K562 (cell line): Measurements from ENCODE around the gene POU2F1. TPM values are rescaled to one million over a fixed set of nuclear protein-coding genes. Genes with fewer than 3 reads are reported as not detected.

Experiments
- ATAC-seq: fragments of 200-7000 bp; cut with Tn5 transposase; 3 replicates; pipeline ENCODE4 v1.9.1; 2020; ENCODE audit warnings: moderate library complexity
- BruUV-seq: library from RNA; stranded (reverse); fragments of 400-500 nt; replicated peaks from 2 replicates; lab custom pipeline; 2021; lab: Mats Ljungman, UMichigan
- CTCF ChIA-PET: fragments of 300-600 bp; formaldehyde crosslinking; extraction: SDS; loops from one replicate; lab custom pipeline; 2021; ENCODE audit warnings: low intra/inter-chr PET ratio; lab: Yijun Ruan, JAX
- POLR2A ChIA-PET: fragments of 300-600, 350-650 bp; sonication (Branson Sonifier 250); formaldehyde crosslinking; extraction: SDS; loops from one replicate; lab custom pipeline; 2021; ENCODE audit warnings: antibody characterized with exemption, inconsistent platforms; lab: Yijun Ruan, JAX
- DNase-seq, 4 experiments: peaks; one replicate each; pipeline versions ENCODE4 v3.0.0 to v3.0.0-alpha.2; 2011 to 2018; ENCODE audit warnings: low spot score in 3 of 4, mixed read lengths in 3 of 4; ENCODE audit errors: extremely low read depth in 1 of 4
- FAIRE-seq: peaks from 2 replicates; lab custom pipeline; 2011; peaks lifted over from hg19 to GRCh38; lab: Jason Lieb, UNC
- H2AFZ ChIP-seq: 2 replicates; pipeline ENCODE4 v1.6.0; 2011; ENCODE audit warnings: low read depth, low read length, control low read depth, inconsistent platforms
- H3K27ac ChIP-seq: fragments of 200-600 bp; 3 replicates; pipeline ENCODE4 v1.8.0; 2011; ENCODE audit warnings: low read depth, mild to moderate bottlenecking, control low read depth, inconsistent platforms, low read length, moderate library complexity, mixed read lengths; ENCODE audit errors: extremely low read depth
- H3K27me3 ChIP-seq, 2 experiments: fragments of 300-600 bp in 1 of 2; 2 replicates in 1 of 2; 3 replicates in 1 of 2; pipeline versions ENCODE4 v1.6.0 to v1.8.0; 2011; ENCODE audit warnings: inconsistent platforms in 2 of 2, low read length in 2 of 2, mild to moderate bottlenecking in 1 of 2, mixed read lengths in 1 of 2, moderate library complexity in 1 of 2; ENCODE audit not compliant: control insufficient read depth in 2 of 2, insufficient read depth in 2 of 2
- H3K36me3 ChIP-seq: fragments of 300-600 bp; 3 replicates; pipeline ENCODE4 v1.8.0; 2011; ENCODE audit warnings: mild to moderate bottlenecking, low read length, inconsistent platforms; ENCODE audit not compliant: control insufficient read depth, insufficient read depth
- H3K4me1 ChIP-seq, 2 experiments: fragments of 200-600 bp in 1 of 2; replicated peaks in 1 of 2; 2 replicates in 1 of 2; 3 replicates in 1 of 2; pipeline versions ENCODE4 v1.5.1 to v1.8.0; 2011; ENCODE audit warnings: inconsistent platforms in 2 of 2, low read length in 2 of 2, mild to moderate bottlenecking in 1 of 2, mixed read lengths in 1 of 2, moderate library complexity in 1 of 2; ENCODE audit not compliant: control insufficient read depth in 2 of 2, insufficient read depth in 2 of 2
- H3K4me2 ChIP-seq: 2 replicates; pipeline ENCODE4 v1.6.1; 2011; ENCODE audit warnings: low read length, control low read depth, inconsistent platforms, mixed read lengths; ENCODE audit not compliant: insufficient read depth
- H3K4me3 ChIP-seq: fragments of 200-600 bp; sonication (generic), shearing (Covaris generic); 2 replicates; pipeline ENCODE4 v1.5.1; 2016; ENCODE audit warnings: control low read depth, inconsistent platforms
- H3K79me2 ChIP-seq: fragments of 200-600 bp; 3 replicates; pipeline ENCODE4 v1.8.0; 2011; ENCODE audit warnings: low read length, inconsistent platforms; ENCODE audit not compliant: control insufficient read depth, insufficient read depth
- H3K9ac ChIP-seq, 2 experiments: 2 replicates each; pipeline versions ENCODE4 v1.6.0 to v1.6.1; 2011; ENCODE audit warnings: low read depth in 2 of 2, low read length in 2 of 2, control low read depth in 1 of 2, inconsistent platforms in 1 of 2, mild to moderate bottlenecking in 1 of 2, mixed read lengths in 1 of 2; ENCODE audit not compliant: insufficient read depth in 1 of 2
- H3K9me1 ChIP-seq: one replicate; pipeline ENCODE4 v1.6.0; 2011; ENCODE audit warnings: inconsistent platforms, mild to moderate bottlenecking, low read length, moderate library complexity; ENCODE audit not compliant: control insufficient read depth, insufficient read depth
- H3K9me3 ChIP-seq: replicated peaks from 2 replicates; pipeline ENCODE4 v1.5.1; 2011; ENCODE audit warnings: low read depth, low read length, inconsistent platforms; ENCODE audit not compliant: control insufficient read depth, insufficient read depth
- H4K20me1 ChIP-seq: replicated peaks from 2 replicates; pipeline ENCODE4 v1.6.1; 2011; ENCODE audit warnings: low read length, inconsistent platforms, mixed read lengths; ENCODE audit not compliant: control insufficient read depth, insufficient read depth
- C11orf30 ChIP-seq: fragments of 450-650 bp; IDR thresholded peaks from 2 replicates; pipeline ENCODE4 v1.6.1; 2016; ENCODE audit warnings: low read depth, mild to moderate bottlenecking
- HDAC3 ChIP-seq: fragments of 450-650 bp; IDR thresholded peaks from 2 replicates; pipeline ENCODE4 v1.6.1; 2018; ENCODE audit warnings: borderline replicate concordance, mild to moderate bottlenecking, moderate library complexity; ENCODE audit not compliant: partially characterized antibody
- MAFF ChIP-seq: IDR thresholded peaks from 2 replicates; pipeline ENCODE4 v1.6.1; 2012; ENCODE audit warnings: low read length, improper control_type of control experiment
- RBFOX2 ChIP-seq: fragments of 200-400 bp; formaldehyde crosslinking; IDR thresholded peaks from 2 replicates; pipeline ENCODE4 v1.6.1; 2017; ENCODE audit warnings: low read depth, mild to moderate bottlenecking, low read length, moderate library complexity
- SMC3 ChIP-seq: conservative IDR thresholded peaks from 2 replicates; pipeline ENCODE4 v1.6.1; 2011; ENCODE audit warnings: low read depth, low read length, improper control_type of control experiment; ENCODE audit not compliant: insufficient read depth
- TAF1 ChIP-seq: IDR thresholded peaks from 2 replicates; pipeline ENCODE4 v1.6.1; 2011; ENCODE audit warnings: mild to moderate bottlenecking, low read length, moderate library complexity; ENCODE audit not compliant: insufficient read depth, control insufficient read depth, severe bottlenecking; ENCODE audit errors: extremely low read depth
- XRCC5 ChIP-seq: fragments of 200-400 bp; formaldehyde crosslinking; IDR thresholded peaks from 2 replicates; pipeline ENCODE4 v1.6.1; 2017; ENCODE audit warnings: low read depth, mild to moderate bottlenecking, low read length
- ZNF76 ChIP-seq: fragments of 250-450 bp; sonication (Bioruptor Pico); IDR thresholded peaks from 2 replicates; pipeline ENCODE4 v1.4.0; 2020; ENCODE audit warnings: mild to moderate bottlenecking, moderate library complexity, borderline replicate concordance
- WGBS: fragments of 100-300 bp; shearing (Covaris generic); methylation state at CpG from one replicate; pipeline ENCODE4 v1.1.6; 2016; ENCODE audit warnings: low coverage, mixed read lengths; ENCODE audit not compliant: insufficient coverage; ENCODE audit errors: missing lambda C conversion rate; 5-methylcytosine and 5-hydroxymethylcytosine counted together
- in situ Hi-C: fragments of 300-500 bp; cut with MboI; formaldehyde crosslinking; loops from 4 replicates; pipeline ENCODE4 v1.15.0; 2018; ENCODE audit warnings: inconsistent platforms, mixed read lengths
- intact Hi-C: fragments of 100-400 bp; cut with micrococcal nuclease; formaldehyde crosslinking; loops from 2 replicates; pipeline ENCODE4 v1.14.2; 2022
- polyA plus RNA-seq, 8 experiments: library from polyadenylated mRNA; depleted of rRNA in 4 of 8; stranded (reverse) in 5 of 8; unstranded in 3 of 8; fragments of >200 nt; fragmentation: Nextera tagmentation in 2 of 8; fragmentation: Illumina TruSeq in 1 of 8; extraction: Ambion mirVana in 2 of 8; extraction: Trizol in 1 of 8; gene quantifications; 2 replicates each; pipeline versions ENCODE4 v1.2.1 to v1.2.3, GENCODE V29; 2011 to 2014; ENCODE audit warnings: inconsistent platforms in 1 of 8, missing spikeins in 1 of 8
- total RNA-seq, 7 experiments: library from RNA; depleted of rRNA in 6 of 7; stranded (reverse); fragments of >200 nt in 6 of 7; fragmentation: Illumina TruSeq in 2 of 7; extraction: Trizol in 2 of 7; gene quantifications; 2 replicates each; pipeline versions ENCODE4 v1.2.1 to v1.2.3, GENCODE V29; 2011 to 2021; ENCODE audit warnings: low replicate concordance in 1 of 7
- TF ChIP-seq, protein P1 (sequence below), 2 experiments: IDR thresholded peaks; 2 replicates each; pipeline ENCODE4 v1.6.1; 2011; ENCODE audit warnings: borderline replicate concordance in 1 of 2, control low read depth in 1 of 2, low read depth in 1 of 2, low read length in 1 of 2, mild to moderate bottlenecking in 1 of 2, mixed read lengths in 1 of 2, moderate library complexity in 1 of 2; ENCODE audit not compliant: insufficient read depth in 1 of 2, insufficient read length in 1 of 2, poor library complexity in 1 of 2, severe bottlenecking in 1 of 2; ENCODE audit errors: extremely low read depth in 1 of 2
- TF ChIP-seq, protein P2 (sequence below): sonication (generic); formaldehyde crosslinking; IDR thresholded peaks from 2 replicates; pipeline ENCODE4 v1.8.0; 2022; ENCODE audit warnings: mild to moderate bottlenecking, missing genetic modification reagents

Gene POU2F1
- total and polyA plus RNA-seq, 9 of the 15 experiments (the other 6 are each of a cell fraction or from before 2014, with no cell fraction given) = 2.6 to 22.3 (median 8.8) TPM

DNA sequence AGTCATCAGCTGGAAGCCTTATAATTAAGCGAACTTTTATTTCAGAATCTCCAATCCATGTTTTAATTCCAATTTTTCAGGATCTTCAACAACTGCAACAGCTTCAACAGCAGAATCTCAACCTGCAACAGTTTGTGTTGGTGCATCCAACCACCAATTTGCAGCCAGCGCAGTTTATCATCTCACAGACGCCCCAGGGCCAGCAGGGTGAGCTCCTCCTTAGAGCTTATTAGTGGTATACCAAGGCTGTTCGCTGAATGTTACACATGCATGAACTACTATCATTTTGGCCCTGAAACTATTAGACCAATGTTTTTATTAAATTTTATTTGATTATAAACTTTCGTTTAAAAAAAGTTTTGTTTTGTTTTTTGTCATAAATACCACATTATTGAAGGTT, 155.3 kb downstream of the POU2F1 start:
- FAIRE-seq = no peak
- intact Hi-C loops = no loop called here
- POLR2A ChIA-PET = no interaction called here

More for the DNA sequence above, 155.3 kb downstream of the POU2F1 start:
- in situ Hi-C loops = no loop called here
- H2AFZ ChIP-seq = no peak overlapping the region
- H3K79me2 ChIP-seq = no peaks in the 10 kb centered on the region
- WGBS = 62% methylated on average over 5 of the region's 5 CpGs
- no peaks in the 10 kb centered on the region for H4K20me1 ChIP-seq
- no peak overlapping the region for H3K4me3 ChIP-seq
- no TSS peak for BruUV-seq
- H3K27ac ChIP-seq = no peak overlapping the region
- H3K4me1 ChIP-seq = peaks cover 4 to 6% of the 10 kb centered on the region in 2 experiments; a peak in 4 of 5 replicates
- no peak for DNase-seq
- H3K27me3 ChIP-seq = no peaks in the 10 kb centered on the region
- CTCF ChIA-PET = no interaction called here
- no peak overlapping the region for H3K4me2 ChIP-seq
- H3K36me3 ChIP-seq = 0 out of 3 replicates have a peak, but pooled peaks cover 3% of the 10 kb centered on the region
- ATAC-seq = no peak
- TF ChIP-seq XRCC5 = no peak
- TF ChIP-seq, protein P1, sequence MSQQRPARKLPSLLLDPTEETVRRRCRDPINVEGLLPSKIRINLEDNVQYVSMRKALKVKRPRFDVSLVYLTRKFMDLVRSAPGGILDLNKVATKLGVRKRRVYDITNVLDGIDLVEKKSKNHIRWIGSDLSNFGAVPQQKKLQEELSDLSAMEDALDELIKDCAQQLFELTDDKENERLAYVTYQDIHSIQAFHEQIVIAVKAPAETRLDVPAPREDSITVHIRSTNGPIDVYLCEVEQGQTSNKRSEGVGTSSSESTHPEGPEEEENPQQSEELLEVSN (IDR thresholded peaks at IDR 0.05; ENCODE audit: borderline replicate concordance in 1 of 2, extremely low read depth in 1 of 2, insufficient read depth in 1 of 2, insufficient read length in 1 of 2, low read depth in 1 of 2, low read length in 1 of 2, poor library complexity in 1 of 2, severe bottlenecking in 1 of 2) = no peak
- TF ChIP-seq, protein P2, sequence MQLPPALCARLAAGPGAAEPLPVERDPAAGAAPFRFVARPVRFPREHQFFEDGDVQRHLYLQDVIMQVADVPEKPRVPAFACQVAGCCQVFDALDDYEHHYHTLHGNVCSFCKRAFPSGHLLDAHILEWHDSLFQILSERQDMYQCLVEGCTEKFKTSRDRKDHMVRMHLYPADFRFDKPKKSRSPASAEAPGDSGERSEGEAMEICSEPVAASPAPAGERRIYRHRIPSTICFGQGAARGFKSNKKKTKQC = no peak
- TF ChIP-seq TAF1 = no peak
- TF ChIP-seq HDAC3 = no peak
- TF ChIP-seq RBFOX2 = no peak
- no peak for TF ChIP-seq MAFF
- no peak for TF ChIP-seq SMC3
- no peak for TF ChIP-seq C11orf30
- no peak for TF ChIP-seq ZNF76 (CRISPR knock-in tag)
- H3K9me1 ChIP-seq = no peaks in the 10 kb centered on the region
- no peaks in the 10 kb centered on the region for H3K9me3 ChIP-seq
- H3K9ac ChIP-seq = no peak overlapping the region
